ENCODE results near the gene COLEC11. TPM values are rescaled to one million over a fixed set of nuclear protein-coding genes. Genes with fewer than 3 reads are reported as not detected.
"Not testable (repeated sequence)": the region's sequence is repeated elsewhere in the genome, so short reads cannot be mapped to it uniquely, and the experiment has no call there.

The COLEC11 gene
- total RNA-seq, 1 experiment from 2014 or later, result 2.1 TPM

GRCh38 chr2:3626118-3626811 is 31.4 kb downstream of the COLEC11 start:
- no peak for DNase-seq
- H3K27me3 ChIP-seq, result no peaks in the 10 kb centered on the region

GRCh38 chr2:3626812-3627499 is 32.0 kb downstream of the COLEC11 start:
- H3K4me3 ChIP-seq, result no peak overlapping the region
- H3K27me3 ChIP-seq, result no peaks in the 10 kb centered on the region
- H3K9me3 ChIP-seq, result peaks cover 4% of the 10 kb centered on the region; the same call in 1 of the 2 replicates
- no peak for DNase-seq
- no peaks in the 10 kb centered on the region for H3K36me3 ChIP-seq

More at GRCh38 chr2:3626118-3626811, 31.4 kb downstream of the COLEC11 start:
- Histone ChIP-seq H3K9me3 (peaks cover 4% of the 10 kb centered on the region; the same call in 1 of the 2 replicates), H3K36me3 (no peaks in the 10 kb centered on the region), H3K4me3 (no peak overlapping the region)

- Histone ChIP-seq H3K9me3 (peaks cover 4% of the 10 kb centered on the region; the same call in 1 of the 2 replicates), H3K4me3 (no peak overlapping the region), H3K36me3 (no peaks in the 10 kb centered on the region), H3K27me3 (no peaks in the 10 kb centered on the region)
- DNase-seq, result no peak
Measured at GRCh38 chr2:3627500-3628100, 32.7 kb downstream of the COLEC11 start.

DNA sequence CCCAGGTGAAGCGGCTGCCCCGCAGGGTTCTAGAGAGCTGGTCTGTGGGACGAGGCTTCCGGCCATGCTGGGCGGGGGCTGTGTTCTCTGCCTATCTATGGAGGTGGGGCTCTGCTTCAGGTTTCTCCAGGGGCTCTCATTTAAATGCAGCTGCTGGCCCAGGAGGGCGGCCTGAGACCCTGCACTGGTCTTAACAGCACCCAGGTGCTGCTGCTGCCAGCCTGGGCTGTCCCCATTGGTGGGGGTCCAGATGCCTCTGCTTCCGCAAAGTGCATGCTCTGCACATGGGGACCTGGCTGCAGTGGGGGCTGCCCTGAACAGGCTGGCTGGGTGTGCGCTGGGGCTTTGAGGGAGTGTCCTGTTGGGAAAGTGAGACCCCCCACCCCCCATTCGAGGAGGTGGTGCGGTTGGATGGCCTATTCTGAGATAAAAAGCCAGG is 33.3 kb downstream of the COLEC11 start:
- DNase-seq, result no peak
- no peaks in the 10 kb centered on the region for H3K27me3 ChIP-seq
- H3K9me3 ChIP-seq, result no peaks in the 10 kb centered on the region; the same call in 1 of the 2 replicates
- H3K4me3 ChIP-seq, result no peak overlapping the region
- no peaks in the 10 kb centered on the region for H3K36me3 ChIP-seq

DNA sequence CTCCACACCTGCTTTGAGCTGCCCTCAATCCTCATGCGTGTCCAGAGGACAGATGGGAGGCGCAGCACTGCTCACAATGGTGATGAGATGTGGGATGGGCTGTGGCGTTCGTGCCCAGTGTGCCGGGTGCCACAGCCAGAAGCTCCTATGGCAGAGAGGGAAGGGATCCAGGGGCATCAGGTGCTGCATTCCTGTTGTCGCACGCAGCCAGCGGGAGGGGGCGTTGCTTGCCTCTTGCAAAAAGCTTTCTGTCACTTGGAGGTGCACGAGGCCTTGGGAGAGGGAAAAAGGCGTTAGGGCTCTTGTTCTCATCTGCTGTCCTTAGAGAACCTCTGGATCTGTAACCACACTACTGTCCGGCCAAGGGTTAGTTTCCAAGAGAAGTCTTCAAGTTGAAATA is 33.9 kb downstream of the COLEC11 start:
- no peak for DNase-seq
- no peak overlapping the region for H3K4me3 ChIP-seq
- H3K36me3 ChIP-seq, result no peaks in the 10 kb centered on the region
- H3K9me3 ChIP-seq, result no peaks in the 10 kb centered on the region
- H3K27me3 ChIP-seq, result no peaks in the 10 kb centered on the region

DNA sequence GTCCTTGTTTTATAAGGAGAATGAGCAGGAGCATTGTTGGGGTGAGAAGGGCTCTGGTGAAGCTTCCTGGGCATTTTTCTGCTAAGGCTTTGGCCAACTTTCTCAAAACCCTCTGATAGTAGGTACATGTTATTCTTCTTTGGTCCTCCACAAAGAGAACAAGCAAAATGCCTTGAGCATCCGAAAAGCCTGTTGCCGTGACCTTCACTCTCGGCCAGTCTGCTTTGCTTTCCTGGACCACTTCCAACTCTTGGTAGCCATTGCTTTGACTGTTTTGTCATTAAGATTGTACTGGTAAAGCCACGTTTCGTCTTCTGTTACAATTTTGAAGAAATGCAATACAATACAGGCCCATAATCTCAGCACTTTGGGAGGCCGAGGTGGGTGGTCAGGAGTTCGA is 35.7 kb downstream of the COLEC11 start:
- Histone ChIP-seq H3K4me3 (no peak overlapping the region), H3K36me3 (no peaks in the 10 kb centered on the region), H3K27me3 (no peaks in the 10 kb centered on the region), H3K9me3 (no peaks in the 10 kb centered on the region)
- no peak for DNase-seq

DNA sequence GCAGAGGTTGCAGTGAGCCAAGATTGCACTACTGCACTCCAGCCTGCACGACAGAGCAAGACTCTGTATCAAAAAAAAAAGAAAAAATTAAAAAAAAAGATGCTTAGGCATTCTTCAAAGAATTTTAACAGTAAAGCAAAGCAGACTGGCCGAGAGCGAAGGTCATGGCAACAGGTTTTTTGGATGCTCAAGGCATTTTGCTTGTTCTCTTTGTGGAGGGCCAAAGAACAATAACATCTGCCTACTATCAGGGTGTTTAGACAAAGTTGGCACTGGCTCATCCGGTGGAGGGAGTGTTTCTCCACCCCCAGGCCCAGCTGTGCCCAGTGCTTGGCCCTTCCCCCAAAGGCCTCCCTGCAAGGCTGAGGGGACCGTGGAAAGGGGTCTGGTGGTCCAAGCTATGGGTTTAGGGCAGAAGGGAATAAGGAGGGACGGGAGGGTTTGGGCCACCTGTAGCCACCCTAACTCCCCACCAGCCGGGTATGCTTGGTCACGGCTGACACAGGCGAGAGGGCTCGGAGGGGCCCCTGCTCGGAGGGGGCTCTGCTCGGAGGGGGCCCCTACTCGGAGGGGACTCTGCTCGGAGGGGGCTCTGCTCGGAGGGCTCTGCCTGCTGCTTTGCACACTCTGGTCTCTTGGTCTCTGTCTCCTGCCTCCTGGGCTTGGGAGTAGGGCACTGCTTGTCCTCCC is 36.4 kb downstream of the COLEC11 start:
- Histone ChIP-seq H3K36me3 (no peaks in the 10 kb centered on the region), H3K27me3 (no peaks in the 10 kb centered on the region), H3K4me3 (no peak overlapping the region), H3K9me3 (no peaks in the 10 kb centered on the region)
- DNase-seq, result no peak

DNA sequence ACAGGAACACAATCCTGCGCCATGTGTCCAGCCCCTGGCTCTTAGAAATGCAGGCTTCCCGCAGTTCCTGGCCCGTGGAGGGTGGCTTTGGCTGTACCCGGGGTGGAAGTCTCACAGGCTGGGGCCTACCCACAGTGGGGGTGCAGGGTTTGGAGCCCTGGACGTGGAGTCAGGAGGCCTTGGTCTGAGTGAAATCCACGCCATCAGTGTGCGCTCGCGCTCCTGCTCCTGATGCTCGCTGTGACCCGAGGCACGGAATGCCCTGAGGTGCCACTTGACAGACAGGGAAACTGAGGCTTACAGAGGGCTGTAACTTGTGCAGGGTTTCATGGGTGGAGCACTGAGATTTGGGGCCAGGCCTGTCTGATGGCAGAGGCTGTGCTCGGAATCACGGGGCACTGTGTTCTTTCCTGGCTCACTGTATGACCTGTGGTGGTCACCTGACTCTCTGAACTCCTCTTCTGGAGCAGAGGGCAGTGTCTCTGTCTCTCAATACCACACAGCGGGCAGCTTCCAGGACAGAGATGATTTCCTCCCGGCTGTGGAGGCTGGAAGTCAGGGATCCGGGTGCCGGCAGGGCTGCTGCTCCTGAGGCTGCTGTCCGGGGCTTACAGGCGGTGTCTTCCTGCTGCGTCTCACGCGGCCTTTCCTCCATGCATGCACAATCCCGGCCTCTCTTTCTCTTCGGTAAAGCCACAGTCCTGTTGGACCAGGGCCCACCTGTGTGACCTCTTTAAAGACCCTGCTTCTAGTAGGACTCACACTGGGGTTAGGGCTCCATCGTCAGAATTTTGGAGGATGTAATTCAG is 37.1 kb downstream of the COLEC11 start:
- no peak overlapping the region for H3K4me3 ChIP-seq
- H3K36me3 ChIP-seq, result no peaks in the 10 kb centered on the region
- H3K9me3 ChIP-seq, result no peaks in the 10 kb centered on the region
- no peaks in the 10 kb centered on the region for H3K27me3 ChIP-seq
- no peak for DNase-seq

DNA sequence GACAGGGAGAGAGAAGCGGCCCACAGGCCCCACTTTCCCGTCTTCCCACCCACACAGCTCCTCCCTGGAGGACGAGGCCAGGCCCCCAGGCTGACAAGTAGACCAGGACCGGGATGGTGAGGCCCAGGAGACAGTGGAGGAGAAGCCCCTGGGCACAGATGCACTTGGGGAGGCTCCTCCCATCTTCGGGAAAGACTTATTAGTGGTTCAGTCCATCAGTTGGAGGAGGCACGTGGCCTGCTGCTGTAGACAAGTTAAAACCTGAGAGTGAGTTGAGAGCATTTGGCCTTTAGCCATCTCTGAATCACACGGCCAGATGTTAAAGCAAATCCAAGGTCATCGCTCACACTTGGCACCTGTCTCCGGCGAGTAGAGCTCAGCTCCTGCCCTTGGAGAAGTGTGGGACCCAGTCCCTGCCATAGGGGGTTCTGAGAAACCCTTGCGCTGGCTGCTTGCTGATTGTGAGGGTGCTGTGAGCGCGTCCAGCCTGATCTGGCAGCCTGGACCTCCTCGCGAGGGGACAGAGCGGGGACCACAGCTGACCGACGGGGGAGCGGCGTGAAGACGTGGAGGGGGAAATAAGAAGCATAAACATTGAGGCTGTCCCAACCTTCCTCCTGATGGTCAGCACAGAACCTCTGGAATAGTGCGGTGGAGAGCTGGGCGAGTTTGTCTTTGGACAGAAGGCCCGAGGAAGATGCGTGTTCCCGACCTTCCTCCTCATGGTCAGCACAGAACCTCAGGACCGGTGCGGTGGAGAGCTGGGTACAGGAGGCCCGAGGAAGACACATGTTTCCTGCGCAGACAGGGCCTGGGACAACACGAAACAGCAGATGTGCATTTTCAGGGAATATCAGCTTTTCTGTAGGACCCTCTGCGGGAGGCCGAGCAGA is 38.4 kb downstream of the COLEC11 start:
- Histone ChIP-seq H3K4me3 (no peak overlapping the region), H3K9me3 (no peaks in the 10 kb centered on the region), H3K27me3 (no peaks in the 10 kb centered on the region), H3K36me3 (no peaks in the 10 kb centered on the region)
- DNase-seq, result peak; percentile 62

DNA sequence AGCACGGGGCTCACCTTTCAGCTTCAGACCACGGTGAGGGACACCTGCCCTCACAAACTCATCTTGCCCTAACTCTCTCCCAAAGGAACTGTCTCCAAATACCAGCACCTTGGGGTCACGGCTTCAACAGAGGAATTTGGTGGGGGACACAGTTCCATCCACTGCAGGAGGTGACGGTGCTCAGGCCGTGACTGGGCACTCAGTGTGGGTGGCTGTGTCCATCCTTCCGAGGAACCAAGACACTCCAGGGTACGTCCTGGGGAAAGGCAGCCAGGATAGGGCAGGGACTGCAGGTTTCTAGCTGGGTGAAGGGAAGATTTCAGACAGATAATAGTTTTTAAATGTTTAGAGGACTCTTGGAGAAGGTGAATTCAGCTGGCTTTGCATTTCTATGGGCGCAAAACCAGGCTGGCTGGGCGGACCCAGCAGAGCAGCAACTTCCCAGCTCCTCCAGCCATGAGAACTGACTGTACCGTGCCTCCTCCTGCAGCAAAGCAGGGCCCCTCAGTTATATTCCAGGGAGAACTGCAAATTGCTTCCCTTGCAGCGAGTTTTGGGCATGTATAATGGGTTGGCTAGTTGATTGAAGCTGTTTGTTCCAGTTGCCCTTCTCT is 39.2 kb downstream of the COLEC11 start:
- DNase-seq, result no peak
- no peaks in the 10 kb centered on the region for H3K27me3 ChIP-seq
- H3K36me3 ChIP-seq, result no peaks in the 10 kb centered on the region
- no peaks in the 10 kb centered on the region for H3K9me3 ChIP-seq
- H3K4me3 ChIP-seq, result no peak overlapping the region

DNA sequence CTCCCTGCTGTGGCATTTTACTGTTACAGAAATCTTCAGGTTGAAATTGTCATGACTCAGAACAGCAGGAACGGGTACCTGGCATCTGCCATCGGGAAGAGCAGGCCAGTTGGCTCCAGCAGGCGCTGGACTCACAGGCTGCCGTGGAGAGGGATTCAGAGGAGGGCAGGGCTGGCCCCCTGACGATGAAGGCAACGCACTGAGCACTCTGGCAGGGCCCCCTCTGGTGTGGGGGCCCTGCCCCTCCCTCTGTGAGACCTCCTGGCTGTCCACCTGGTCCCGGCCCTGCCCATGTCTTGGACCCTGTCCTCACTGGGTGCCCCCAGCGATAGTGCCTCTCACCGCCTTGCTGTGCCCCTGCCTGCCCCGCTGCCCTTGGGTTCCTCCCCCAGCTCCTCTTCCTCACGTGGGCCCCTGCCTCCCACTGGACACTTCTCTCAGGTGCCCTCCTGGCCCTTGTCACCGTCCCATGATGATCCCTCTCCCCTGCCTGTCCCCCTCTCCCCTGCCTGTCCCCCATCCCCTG is 39.7 kb downstream of the COLEC11 start:
- Histone ChIP-seq H3K9me3 (no peaks in the 10 kb centered on the region), H3K4me3 (no peak overlapping the region), H3K27me3 (no peaks in the 10 kb centered on the region), H3K36me3 (no peaks in the 10 kb centered on the region)
- DNase-seq, result no peak

DNA sequence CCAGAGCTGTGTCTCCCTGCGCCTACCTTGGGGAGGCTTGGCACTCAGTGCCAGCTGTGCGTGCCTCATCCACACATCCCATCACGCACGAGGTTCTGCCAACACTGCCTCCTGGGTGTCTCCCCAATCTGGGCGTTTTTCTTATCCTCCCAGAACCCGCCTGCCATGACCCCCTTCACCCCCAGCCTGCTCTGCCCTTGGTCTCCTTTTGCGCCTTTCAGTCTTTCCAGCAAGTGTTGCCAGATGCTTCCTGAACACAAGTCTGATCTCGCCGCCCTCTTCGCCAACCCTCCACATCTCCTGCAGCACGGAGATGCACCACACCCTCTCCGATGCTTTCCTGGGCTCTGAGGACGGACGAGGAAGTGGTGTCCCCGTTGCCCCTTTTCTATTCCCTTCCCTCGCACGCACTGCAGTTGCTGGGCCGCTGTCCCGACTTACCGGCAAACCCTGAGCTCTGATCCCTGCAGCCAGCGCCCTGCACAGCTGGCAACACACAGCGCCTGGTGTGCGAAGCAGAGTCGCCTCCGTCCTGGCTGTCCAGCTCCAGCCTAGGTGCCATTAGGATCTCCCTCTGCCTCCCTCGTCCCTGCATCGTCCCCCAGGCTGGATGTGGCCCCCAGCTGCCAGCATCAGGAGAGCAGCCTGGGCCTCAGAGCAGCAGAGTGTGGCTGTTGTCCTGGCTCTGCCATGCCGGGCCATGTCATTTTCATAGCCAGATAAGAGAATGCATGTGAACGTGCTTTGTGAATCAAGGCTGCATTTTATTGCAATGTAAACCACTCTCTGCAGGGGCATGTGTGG is 40.5 kb downstream of the COLEC11 start:
- no peak overlapping the region for H3K4me3 ChIP-seq
- no peaks in the 10 kb centered on the region for H3K27me3 ChIP-seq
- no peaks in the 10 kb centered on the region for H3K36me3 ChIP-seq
- H3K9me3 ChIP-seq, result no peaks in the 10 kb centered on the region
- no peak for DNase-seq

DNA sequence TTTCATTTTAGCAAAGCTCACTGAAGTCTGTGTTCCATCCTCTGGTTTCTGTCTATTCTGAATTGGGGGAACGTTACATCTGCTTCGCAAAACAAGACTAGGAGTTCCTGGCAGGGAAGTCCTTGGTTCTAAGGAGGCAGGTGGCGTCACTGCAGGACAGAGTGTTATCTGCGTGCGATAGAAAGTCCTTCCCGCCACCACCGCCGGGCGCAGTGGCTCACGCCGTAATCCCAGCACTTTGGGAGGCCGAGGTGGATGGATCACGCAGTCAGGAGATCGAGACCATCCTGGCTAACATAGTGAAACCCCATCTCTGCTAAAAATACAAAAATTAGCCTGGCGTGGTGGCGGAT is 41.0 kb downstream of the COLEC11 start:
- not testable (repeated sequence) for H3K36me3 ChIP-seq, H3K9me3 ChIP-seq, H3K4me3 ChIP-seq, DNase-seq, H3K27me3 ChIP-seq

GRCh38 chr2:3636586-3637310 is 41.8 kb downstream of the COLEC11 start:
- H3K4me3 ChIP-seq, result no peak overlapping the region
- no peak for DNase-seq

More at GRCh38 chr2:3636586-3637310, 41.8 kb downstream of the COLEC11 start:
- Histone ChIP-seq H3K27me3 (no peaks in the 10 kb centered on the region), H3K9me3 (no peaks in the 10 kb centered on the region), H3K36me3 (no peaks in the 10 kb centered on the region)

All from MG63 (cell line).